ENCODE data around the gene CHMP6. TPM values are rescaled to one million over a fixed set of nuclear protein-coding genes. Genes with fewer than 3 reads are reported as not detected.
A peak's percentile ranks its signal among the peaks of the same experiment; 100 is the strongest.

CHMP6 gene
- total RNA-seq, 1 experiment from 2014 or later = 17.4 TPM

DNA sequence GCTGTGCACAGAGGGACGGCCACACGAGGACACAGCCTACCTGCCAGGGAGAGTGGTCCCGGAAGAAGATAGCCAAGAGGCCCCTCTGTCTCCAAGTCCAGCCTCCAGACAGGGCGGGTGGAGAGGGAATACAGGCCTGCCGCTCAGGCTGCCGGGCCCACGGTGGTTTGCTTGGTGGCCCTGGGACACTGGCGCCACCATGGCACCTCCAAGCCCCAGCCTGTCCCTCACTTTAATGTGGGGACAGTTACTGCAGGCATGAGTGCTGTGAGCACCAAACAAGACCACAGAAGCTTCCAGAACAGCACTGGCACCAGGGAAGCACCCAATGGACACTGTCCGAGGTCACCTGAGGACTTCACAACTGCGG, 22.0 kb upstream of the CHMP6 start:
- H3K27ac ChIP-seq = no peak overlapping the region

DNA sequence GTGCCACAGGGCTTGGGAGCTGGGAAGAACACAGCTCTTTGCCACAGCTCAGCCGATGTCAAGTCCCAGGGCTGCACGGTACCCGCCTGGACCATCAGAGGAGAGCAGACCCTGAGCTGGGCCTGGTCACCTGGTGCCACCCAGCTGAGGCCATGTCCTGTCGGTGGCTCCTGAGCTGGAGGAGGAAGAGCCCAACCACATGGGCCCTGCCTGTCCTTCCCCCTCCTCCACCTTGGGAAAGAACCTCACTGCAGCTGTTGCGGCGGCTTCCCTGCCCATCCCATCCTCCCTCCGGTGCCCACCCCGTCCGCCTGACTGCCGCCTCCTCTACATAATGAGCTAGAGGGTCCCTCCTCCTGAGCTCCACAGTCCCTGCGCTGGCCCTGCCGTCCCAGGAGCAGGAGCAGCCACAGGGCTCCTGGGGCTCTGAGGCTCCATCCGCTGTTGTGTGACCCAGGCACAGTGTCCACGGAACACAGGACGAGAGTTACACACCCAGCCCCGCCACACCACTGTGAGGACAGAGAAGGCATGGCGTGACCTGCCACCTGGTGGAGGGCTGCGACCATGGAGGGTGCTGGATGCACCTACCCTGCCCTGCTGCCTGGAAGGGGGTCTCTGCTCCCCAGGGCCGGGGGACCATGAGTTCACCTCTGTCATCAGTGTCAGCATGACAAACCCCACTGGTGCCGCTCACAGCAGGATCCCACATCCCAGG, 21.4 kb upstream of the CHMP6 start:
- H3K9me3 ChIP-seq (ENCODE audit: insufficient read depth, low read depth) = no peaks in the 10 kb centered on the region
- no peaks in the 10 kb centered on the region for H3K27me3 ChIP-seq (ENCODE audit: insufficient read depth, low read depth)
- no TSS peak for BruUV-seq (replicated peaks)
- intact Hi-C loops (cut with micrococcal nuclease; ENCODE audit: unreplicated experiment) = loop anchor here (2.0 kb wide), 1 partner anchor 395 kb away; no protein-coding TSS in a partner anchor
- H3K4me2 ChIP-seq = no peak overlapping the region
- ChIA-PET CTCF (interaction anchor here (0.5 kb wide), 1 partner anchor 127 kb away, joined by 11 read pairs; no protein-coding TSS in a partner anchor), POLR2A (ENCODE audit: unreplicated experiment) (no interaction called here)
- no peaks in the 10 kb centered on the region for H3K36me3 ChIP-seq (ENCODE audit: low read depth)
- no peak overlapping the region for H3K4me3 ChIP-seq
- H3K9me2 ChIP-seq (ENCODE audit: insufficient read depth) = no peaks in the 10 kb centered on the region
- no peaks in the 10 kb centered on the region for H3K79me2 ChIP-seq (ENCODE audit: low read depth)
- TF ChIP-seq, protein P1, sequence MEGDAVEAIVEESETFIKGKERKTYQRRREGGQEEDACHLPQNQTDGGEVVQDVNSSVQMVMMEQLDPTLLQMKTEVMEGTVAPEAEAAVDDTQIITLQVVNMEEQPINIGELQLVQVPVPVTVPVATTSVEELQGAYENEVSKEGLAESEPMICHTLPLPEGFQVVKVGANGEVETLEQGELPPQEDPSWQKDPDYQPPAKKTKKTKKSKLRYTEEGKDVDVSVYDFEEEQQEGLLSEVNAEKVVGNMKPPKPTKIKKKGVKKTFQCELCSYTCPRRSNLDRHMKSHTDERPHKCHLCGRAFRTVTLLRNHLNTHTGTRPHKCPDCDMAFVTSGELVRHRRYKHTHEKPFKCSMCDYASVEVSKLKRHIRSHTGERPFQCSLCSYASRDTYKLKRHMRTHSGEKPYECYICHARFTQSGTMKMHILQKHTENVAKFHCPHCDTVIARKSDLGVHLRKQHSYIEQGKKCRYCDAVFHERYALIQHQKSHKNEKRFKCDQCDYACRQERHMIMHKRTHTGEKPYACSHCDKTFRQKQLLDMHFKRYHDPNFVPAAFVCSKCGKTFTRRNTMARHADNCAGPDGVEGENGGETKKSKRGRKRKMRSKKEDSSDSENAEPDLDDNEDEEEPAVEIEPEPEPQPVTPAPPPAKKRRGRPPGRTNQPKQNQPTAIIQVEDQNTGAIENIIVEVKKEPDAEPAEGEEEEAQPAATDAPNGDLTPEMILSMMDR (conservative IDR thresholded peaks at IDR 0.05) = peak; percentile 41; the same call in 1 of the 2 replicates
- no peak for TF ChIP-seq EZH2 (IDR thresholded peaks at IDR 0.05; ENCODE audit: low read depth)
- H4K20me1 ChIP-seq (ENCODE audit: insufficient read depth) = no peaks in the 10 kb centered on the region
- no peaks in the 10 kb centered on the region for H3K4me1 ChIP-seq (replicated peaks; ENCODE audit: insufficient read depth)
- H3F3A ChIP-seq (ENCODE audit: insufficient read depth, low read depth) = no peaks in the 10 kb centered on the region
- H3K27ac ChIP-seq = no peak overlapping the region
- DNase-seq = peak in 1 of 2 experiments; percentile 37
- H2AFZ ChIP-seq = no peak overlapping the region

More for the DNA sequence above, 22.0 kb upstream of the CHMP6 start:
- ChIA-PET POLR2A (ENCODE audit: unreplicated experiment) (no interaction called here), CTCF (no interaction called here)
- H3K4me2 ChIP-seq = no peak overlapping the region
- no peaks in the 10 kb centered on the region for H3K79me2 ChIP-seq (ENCODE audit: low read depth)
- H4K20me1 ChIP-seq (ENCODE audit: insufficient read depth) = no peaks in the 10 kb centered on the region
- no peaks in the 10 kb centered on the region for H3K9me2 ChIP-seq (ENCODE audit: insufficient read depth)
- BruUV-seq (replicated peaks) = no TSS peak
- no peak overlapping the region for H3K4me3 ChIP-seq
- H3K4me1 ChIP-seq (replicated peaks; ENCODE audit: insufficient read depth) = no peaks in the 10 kb centered on the region
- no peak overlapping the region for H2AFZ ChIP-seq
- no peaks in the 10 kb centered on the region for H3K36me3 ChIP-seq (ENCODE audit: low read depth)
- TF ChIP-seq EZH2 (IDR thresholded peaks at IDR 0.05; ENCODE audit: low read depth) = no peak
- TF ChIP-seq, protein P1 (conservative IDR thresholded peaks at IDR 0.05) = no peak
- no peak for DNase-seq
- intact Hi-C loops (cut with micrococcal nuclease; ENCODE audit: unreplicated experiment) = loop anchor here (2.0 kb wide), 1 partner anchor 395 kb away; no protein-coding TSS in a partner anchor
- no peaks in the 10 kb centered on the region for H3K9me3 ChIP-seq (ENCODE audit: insufficient read depth, low read depth)
- H3K27me3 ChIP-seq (ENCODE audit: insufficient read depth, low read depth) = no peaks in the 10 kb centered on the region
- H3F3A ChIP-seq (ENCODE audit: insufficient read depth, low read depth) = no peaks in the 10 kb centered on the region

DNA sequence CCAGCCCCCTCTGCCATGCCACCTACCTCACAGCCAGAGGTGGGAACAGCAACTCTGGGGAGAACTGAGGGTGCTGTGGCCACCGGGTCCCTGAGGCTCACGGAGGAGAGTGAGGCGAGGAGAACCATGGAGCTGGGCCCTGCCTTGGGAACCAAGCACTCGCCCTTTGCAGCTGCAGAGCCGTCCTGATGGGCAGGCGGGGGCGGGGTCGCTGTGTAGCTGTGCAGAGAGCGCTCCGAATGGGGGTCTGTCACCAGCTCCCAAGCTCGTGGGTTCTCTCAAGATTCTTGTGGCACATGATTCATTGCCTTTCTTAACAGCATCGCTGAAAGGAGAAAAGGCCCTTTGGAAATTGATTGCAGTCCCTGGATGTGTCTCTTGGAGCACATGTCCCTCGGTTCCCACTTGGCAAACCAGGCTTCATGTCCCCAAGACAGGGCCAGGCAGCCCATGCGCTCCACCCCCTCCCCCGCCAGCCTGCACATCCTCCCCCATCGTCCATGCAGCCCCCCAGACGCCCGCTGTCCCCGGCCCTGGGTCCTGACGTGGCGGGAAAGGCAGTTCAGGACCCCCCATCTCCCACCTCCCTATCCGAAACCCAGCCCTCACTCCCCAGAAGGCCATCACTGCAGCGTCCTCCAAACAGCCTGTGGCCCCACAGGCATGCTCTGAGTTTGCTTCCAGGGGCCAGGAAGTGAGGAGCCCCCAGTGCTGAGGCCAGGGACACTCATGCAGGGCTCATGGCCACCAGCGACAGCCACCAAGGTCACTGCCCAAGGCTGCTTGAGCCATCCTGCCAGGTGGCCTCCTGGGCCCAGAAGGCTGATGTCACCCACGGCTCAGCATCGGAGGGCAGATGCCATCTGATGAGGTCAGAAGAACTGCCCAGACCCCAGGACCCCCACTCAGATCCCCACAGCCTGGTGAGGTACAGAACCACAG, 20.6 kb upstream of the CHMP6 start:
- no peaks in the 10 kb centered on the region for H3K9me2 ChIP-seq (ENCODE audit: insufficient read depth)
- H3K79me2 ChIP-seq (ENCODE audit: low read depth) = no peaks in the 10 kb centered on the region
- H3K9me3 ChIP-seq (ENCODE audit: insufficient read depth, low read depth) = no peaks in the 10 kb centered on the region
- no peak for TF ChIP-seq EZH2 (IDR thresholded peaks at IDR 0.05; ENCODE audit: low read depth)
- TF ChIP-seq, protein P1 (conservative IDR thresholded peaks at IDR 0.05) = peak; percentile 2; the same call in 1 of the 2 replicates
- POLR2A ChIA-PET (ENCODE audit: unreplicated experiment) = no interaction called here
- H3K4me3 ChIP-seq = no peak overlapping the region
- no peaks in the 10 kb centered on the region for H3K4me1 ChIP-seq (replicated peaks; ENCODE audit: insufficient read depth)
- no peaks in the 10 kb centered on the region for H3K27me3 ChIP-seq (ENCODE audit: insufficient read depth, low read depth)
- no TSS peak for BruUV-seq (replicated peaks)
- DNase-seq = no peak
- intact Hi-C loops (cut with micrococcal nuclease; ENCODE audit: unreplicated experiment) = loop anchor here (2.0 kb wide), 1 partner anchor 396 kb away; no protein-coding TSS in a partner anchor
- no peak overlapping the region for H3K27ac ChIP-seq
- H4K20me1 ChIP-seq (ENCODE audit: insufficient read depth) = no peaks in the 10 kb centered on the region
- CTCF ChIA-PET = no interaction called here
- H2AFZ ChIP-seq = no peak overlapping the region
- H3K36me3 ChIP-seq (ENCODE audit: low read depth) = no peaks in the 10 kb centered on the region
- no peaks in the 10 kb centered on the region for H3F3A ChIP-seq (ENCODE audit: insufficient read depth, low read depth)
- H3K4me2 ChIP-seq = no peak overlapping the region

All from PC-9 (cell line).